GM12878 (cell line): ENCODE results near the gene RBBP9. TPM values are rescaled to one million over a fixed set of nuclear protein-coding genes. Genes with fewer than 3 reads are reported as not detected.

Source experiments
- ATAC-seq: fragments of 200-7000 bp; cut with Tn5 transposase; 3 replicates; pipeline ENCODE4 v1.9.1; 2020; ENCODE audit warnings: mild to moderate bottlenecking, moderate library complexity
- BruUV-seq: library from RNA; stranded (reverse); fragments of 400-500 nt; replicated peaks from 2 replicates; lab custom pipeline; 2021; lab: Mats Ljungman, UMichigan
- CTCF ChIA-PET: fragments of 300-600 bp; sonication (Branson Sonifier 250); formaldehyde crosslinking; extraction: SDS; loops from one replicate; lab custom pipeline; 2021; ENCODE audit warnings: inconsistent platforms; lab: Yijun Ruan, JAX
- POLR2A ChIA-PET: fragments of 350-600 bp; formaldehyde crosslinking; extraction: SDS; loops from one replicate; lab custom pipeline; 2021; ENCODE audit warnings: inconsistent platforms; lab: Charles Lee
- RAD21 ChIA-PET: fragments of 300-600 bp; sonication (Branson Sonifier 250); formaldehyde crosslinking; loops from one replicate; lab custom pipeline; 2023; ENCODE audit warnings: antibody characterized with exemption; ENCODE audit not compliant: unreplicated experiment; lab: Charles Lee
- SMC1A ChIA-PET: fragments of 300-600 bp; sonication (Branson Sonifier 250); formaldehyde crosslinking; loops from one replicate; lab custom pipeline; 2023; ENCODE audit not compliant: unreplicated experiment, uncharacterized antibody; lab: Charles Lee
- DNase-seq: peaks from one replicate; pipeline ENCODE4 v3.0.0-alpha.2; 2011; ENCODE audit warnings: low read depth, low spot score
- FAIRE-seq: peaks from 3 replicates; lab custom pipeline; 2011; peaks lifted over from hg19 to GRCh38; lab: Jason Lieb, UNC
- H2AFZ ChIP-seq: 2 replicates; pipeline ENCODE4 v1.6.0; 2011; ENCODE audit warnings: low read depth, low read length, control low read depth; ENCODE audit not compliant: control insufficient read depth
- H3K27ac ChIP-seq: 2 replicates; pipeline ENCODE4 v1.5.1; 2011; ENCODE audit warnings: control low read depth; ENCODE audit not compliant: control insufficient read depth, insufficient read depth
- H3K27me3 ChIP-seq, 2 experiments: replicated peaks in 1 of 2; 2 replicates each; pipeline versions ENCODE4 v1.6.0 to v1.6.1; 2011; ENCODE audit warnings: low read length in 1 of 2; ENCODE audit not compliant: control insufficient read depth in 2 of 2, insufficient read depth in 2 of 2
- H3K36me3 ChIP-seq, 2 experiments: 2 replicates each; pipeline ENCODE4 v1.5.1; 2011; ENCODE audit warnings: low read length in 1 of 2; ENCODE audit not compliant: control insufficient read depth in 2 of 2, insufficient read depth in 2 of 2
- H3K4me1 ChIP-seq: 2 replicates; pipeline ENCODE4 v1.6.1; 2011; ENCODE audit warnings: mild to moderate bottlenecking, low read length, moderate library complexity, mixed read lengths; ENCODE audit not compliant: control insufficient read depth, insufficient read depth
- H3K4me2 ChIP-seq: 2 replicates; pipeline ENCODE4 v1.6.0; 2011; ENCODE audit warnings: control low read depth; ENCODE audit not compliant: control insufficient read depth, insufficient read depth
- H3K4me3 ChIP-seq: fragments of 200-600 bp; sonication (generic); 2 replicates; pipeline ENCODE4 v1.5.1; 2016
- H3K79me2 ChIP-seq: 2 replicates; pipeline ENCODE4 v1.6.0; 2011; ENCODE audit warnings: low read length; ENCODE audit not compliant: control insufficient read depth, insufficient read depth
- H3K9ac ChIP-seq: 2 replicates; pipeline ENCODE4 v1.8.0; 2011; ENCODE audit warnings: low read length, control low read depth, mixed read lengths; ENCODE audit not compliant: control insufficient read depth, insufficient read depth
- H3K9me3 ChIP-seq: replicated peaks from 3 replicates; pipeline ENCODE4 v1.5.1; 2011; ENCODE audit warnings: mild to moderate bottlenecking, low read length; ENCODE audit not compliant: control insufficient read depth, insufficient read depth
- H4K20me1 ChIP-seq: 2 replicates; pipeline ENCODE4 v1.6.0; 2011; ENCODE audit not compliant: control insufficient read depth, insufficient read depth
- BACH1 ChIP-seq: fragments of 450-650 bp; IDR thresholded peaks from 2 replicates; pipeline ENCODE4 v1.6.1; 2017; ENCODE audit warnings: mild to moderate bottlenecking, borderline replicate concordance
- CEBPB ChIP-seq, 2 experiments: fragments of 150-350 bp in 1 of 2; IDR thresholded peaks; 2 replicates each; pipeline ENCODE4 v1.6.1; 2012 to 2014; ENCODE audit warnings: low read depth in 2 of 2, low read length in 2 of 2, borderline replicate concordance in 1 of 2, inconsistent platforms in 1 of 2
- CEBPZ ChIP-seq: fragments of 150-350 bp; IDR thresholded peaks from 2 replicates; pipeline ENCODE4 v1.6.1; 2016; ENCODE audit warnings: low read depth, low read length
- CREM ChIP-seq: IDR thresholded peaks from 2 replicates; pipeline ENCODE4 v1.6.1; 2014; ENCODE audit warnings: antibody characterized with exemption, low read depth
- EED ChIP-seq: sonication (generic); IDR thresholded peaks from 2 replicates; pipeline ENCODE4 v1.6.1; 2016; ENCODE audit warnings: antibody characterized with exemption, low read depth
- IKZF2 ChIP-seq, 2 experiments: fragments of 450-650 bp; IDR thresholded peaks; 2 replicates each; pipeline ENCODE4 v1.6.1; 2017; ENCODE audit warnings: mild to moderate bottlenecking in 2 of 2, moderate library complexity in 2 of 2
- KDM1A ChIP-seq: fragments of 200-600 bp; sonication (generic); IDR thresholded peaks from 2 replicates; pipeline ENCODE4 v1.6.1; 2016; ENCODE audit warnings: borderline replicate concordance
- PAX5 ChIP-seq: IDR thresholded peaks from 2 replicates; pipeline ENCODE4 v1.6.1; 2011; ENCODE audit warnings: low read depth, low read length, borderline replicate concordance
- ZBED1 ChIP-seq: IDR thresholded peaks from 2 replicates; pipeline ENCODE4 v1.6.1; 2016; ENCODE audit warnings: borderline replicate concordance
- ZNF274 ChIP-seq: IDR thresholded peaks from one replicate; pipeline ENCODE4 v1.8.0; 2011; ENCODE audit not compliant: insufficient read length, insufficient read depth
- WGBS: methylation state at CpG from one replicate; pipeline ENCODE4 v1.1.6; 2016; ENCODE audit warnings: low lambda C conversion rate; ENCODE audit not compliant: insufficient replicate concordance, insufficient coverage; ENCODE audit errors: missing lambda C conversion rate; 5-methylcytosine and 5-hydroxymethylcytosine counted together
- in situ Hi-C: fragments of 300-500 bp; cut with MboI; formaldehyde crosslinking; loops from 9 replicates; pipeline ENCODE4 v1.14.3; 2018; ENCODE audit warnings: mixed read lengths
- intact Hi-C: fragments of 100-400 bp; cut with micrococcal nuclease; formaldehyde crosslinking; loops from one replicate; pipeline ENCODE4 v1.14.2; 2022; ENCODE audit not compliant: unreplicated experiment
- polyA plus RNA-seq, 11 experiments: library from polyadenylated mRNA; depleted of rRNA in 4 of 11; unstranded in 6 of 11; stranded (reverse) in 5 of 11; fragments of >200 nt; fragmentation: Nextera tagmentation in 4 of 11; fragmentation: Illumina TruSeq in 1 of 11; extraction: Ambion mirVana in 4 of 11; extraction: Trizol in 1 of 11; gene quantifications; 1 replicate in 1 of 11; 2 replicates in 10 of 11; pipeline versions ENCODE4 v1.2.1 to v1.2.3, GENCODE V29; 2011 to 2016; ENCODE audit warnings: inconsistent platforms in 2 of 11, missing spikeins in 2 of 11, low read depth in 1 of 11
- total RNA-seq, 4 experiments: library from RNA; depleted of rRNA in 3 of 4; stranded (reverse); fragments of >200 nt in 3 of 4; fragmentation: Illumina TruSeq in 1 of 4; extraction: Trizol in 1 of 4; gene quantifications; 2 replicates each; pipeline versions ENCODE4 v1.2.1 to v1.2.3, GENCODE V29; 2013 to 2021

The RBBP9 gene
- total and polyA plus RNA-seq, 10 of the 15 experiments (the other 5 are each of a cell fraction or from before 2014, with no cell fraction given), result 7.1 to 34.1 (median 16.0) TPM

- TF ChIP-seq BACH1 (0 out of 2 replicates have a peak, but pooled peaks have one; percentile 51), EED (0 out of 2 replicates have a peak, but pooled peaks have one; percentile 26), CREM (peak; percentile 50; the same call in 1 of the 2 replicates), ZNF274 (no peak), PAX5 (0 out of 2 replicates have a peak, but pooled peaks have one; percentile 34)
- TF ChIP-seq, all 136 proteins: peak for 34
Observed at GRCh38 chr20:18496740-18497592, at the start of gene RBBP9 (continued).

GRCh38 chr20:18545566-18545965 lies 48.5 kb upstream of the RBBP9 start:
- FAIRE-seq, result no peak
- no peak overlapping the region for H3K9ac ChIP-seq
- no TSS peak for BruUV-seq
- no peak for DNase-seq
- no peak overlapping the region for H3K27ac ChIP-seq
- no peak overlapping the region for H2AFZ ChIP-seq
- intact Hi-C loops (no loop called here), in situ Hi-C loops (no loop called here)
- ChIA-PET SMC1A (no interaction called here), CTCF (no interaction called here), POLR2A (no interaction called here), RAD21 (no interaction called here)
- no peak overlapping the region for H3K4me3 ChIP-seq
- 90% methylated on average over 1 of the region's 1 CpG for whole genome bisulfite sequencing
- ATAC-seq, result no peak
- no peak overlapping the region for H3K4me2 ChIP-seq
- peaks cover 10 to 42% of the 10 kb centered on the region in 2 experiments; a peak in 3 of 4 replicates for H3K36me3 ChIP-seq
- H3K27me3 ChIP-seq, result no peaks in the 10 kb centered on the region
- H4K20me1 ChIP-seq, result no peaks in the 10 kb centered on the region
- no peaks in the 10 kb centered on the region for H3K79me2 ChIP-seq
- H3K9me3 ChIP-seq, result no peaks in the 10 kb centered on the region
- TF ChIP-seq ZBED1 (no peak), CEBPB (IDR thresholded peaks at IDR 0.05; ENCODE audit: borderline replicate concordance in 1 of 2, low read depth in 2 of 2, low read length in 2 of 2) (no peak), KDM1A (no peak), IKZF2 (IDR thresholded peaks at IDR 0.05) (no peak), CEBPZ (no peak)
- no peaks in the 10 kb centered on the region for H3K4me1 ChIP-seq
